T-helper 9 cell (primary cell): Measurements from ENCODE around the gene HRNR.
"Not testable (repeated sequence)": the region's sequence is repeated elsewhere in the genome, so short reads cannot be mapped to it uniquely, and the experiment has no call there.

Experiments
- DNase-seq: peaks from one replicate; pipeline ENCODE4 v3.0.0-alpha.2; 2020
- total RNA-seq, 2 donors: gene quantifications; one replicate each; lab custom pipeline; 2026; lab: John Stamatoyannopoulos, UW

Gene HRNR
- 0 reads per million in 2 donors for total RNA-seq

GRCh38 chr1:152224093-152224492 lies at the start of gene HRNR:
Gene HRNR (minus strand): TSS chr1:152224193. CDS start chr1:152223253, 940 bp downstream.
- no peak for DNase-seq

DNA sequence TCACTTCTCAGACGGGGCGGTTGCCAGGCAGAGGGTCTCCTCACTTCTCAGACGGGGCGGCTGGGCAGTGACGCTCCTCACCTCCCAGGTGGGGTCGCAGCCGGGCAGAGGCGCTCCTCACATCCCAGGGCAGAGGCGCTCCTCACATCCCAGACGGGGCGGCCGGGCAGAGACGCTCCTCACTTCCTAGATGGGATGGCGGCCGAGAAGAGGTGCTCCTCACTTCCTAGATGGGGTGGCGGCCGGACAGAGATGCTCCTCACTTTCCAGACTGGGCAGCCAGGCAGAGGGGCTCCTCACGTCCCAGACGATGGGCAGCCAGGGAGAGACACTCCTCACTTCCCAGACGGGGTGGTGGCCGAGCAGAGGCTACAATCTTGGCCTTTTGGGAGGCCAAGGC lies 32.4 kb upstream of the HRNR start:
- DNase-seq = not testable (repeated sequence)

GRCh38 chr1:152252157-152252556 lies 28.2 kb upstream of the HRNR start:
- DNase-seq = no peak

DNA sequence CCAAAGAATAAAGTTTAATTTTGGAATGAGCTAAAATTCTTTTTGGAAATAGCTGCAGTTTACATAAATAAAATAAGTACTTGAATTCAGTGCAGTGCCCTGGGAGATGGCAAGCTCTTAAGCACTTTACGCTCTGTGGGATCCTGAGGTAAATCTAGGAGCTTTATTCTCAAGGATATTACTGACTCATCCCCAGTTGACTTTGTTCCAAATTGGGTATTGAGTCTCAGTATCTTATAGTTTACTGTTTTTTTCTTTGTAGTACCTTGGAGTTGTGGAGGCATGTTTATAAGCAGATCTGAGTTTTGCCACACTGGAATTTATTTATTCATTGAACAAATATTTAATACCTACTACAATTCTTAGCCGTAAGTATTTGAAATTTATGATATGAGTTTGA lies 27.4 kb upstream of the HRNR start:
- no peak for DNase-seq

- DNase-seq = no peak
Measured at GRCh38 chr1:152247316-152247715, 23.3 kb upstream of the HRNR start.

- no peak for DNase-seq
Measured at GRCh38 chr1:152244576-152245273, 20.7 kb upstream of the HRNR start.

- no peak for DNase-seq
Measured at GRCh38 chr1:152237093-152237492, 13.1 kb upstream of the HRNR start.

DNA sequence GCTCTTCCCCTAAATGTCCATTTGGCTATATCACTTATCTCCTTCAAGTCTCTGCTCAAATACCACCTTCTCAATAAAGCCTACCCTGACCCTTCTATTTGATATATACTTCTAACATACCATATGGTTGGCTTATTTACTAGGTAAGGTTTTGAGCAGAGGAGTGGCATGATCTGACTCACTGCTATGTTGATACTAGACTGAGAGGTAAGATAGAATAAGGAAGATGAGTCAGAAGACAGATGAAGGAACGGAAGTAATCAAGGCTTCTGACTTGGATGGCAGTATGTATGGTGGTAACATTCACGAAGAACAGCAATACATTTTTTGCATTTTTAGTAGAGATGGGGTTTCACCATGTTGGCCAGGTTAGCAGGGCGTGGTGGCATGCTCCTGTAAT lies 4.8 kb upstream of the HRNR start:
- DNase-seq = no peak

GRCh38 chr1:152227310-152227928 lies 3.4 kb upstream of the HRNR start:
- DNase-seq = no peak

DNA sequence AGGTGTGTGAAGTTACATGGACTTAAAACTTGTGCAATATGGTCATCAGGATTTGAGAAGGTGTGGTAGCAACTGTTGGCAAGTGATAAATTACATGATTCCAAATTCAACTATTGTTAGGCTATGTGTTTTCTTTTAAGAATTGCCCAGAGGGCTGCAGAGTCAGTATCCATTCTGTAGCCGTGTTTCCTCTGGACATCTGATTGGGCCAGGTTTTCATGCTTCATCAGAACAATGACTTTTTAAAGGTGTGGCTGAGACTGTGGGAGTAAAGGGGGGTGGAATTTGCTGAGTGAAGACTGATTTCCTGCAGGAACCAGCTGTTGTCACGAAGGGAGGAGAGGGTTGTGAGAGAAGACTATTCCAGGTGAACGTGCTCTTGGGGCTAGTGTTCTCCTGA lies 1.7 kb upstream of the HRNR start:
- no peak for DNase-seq

DNA sequence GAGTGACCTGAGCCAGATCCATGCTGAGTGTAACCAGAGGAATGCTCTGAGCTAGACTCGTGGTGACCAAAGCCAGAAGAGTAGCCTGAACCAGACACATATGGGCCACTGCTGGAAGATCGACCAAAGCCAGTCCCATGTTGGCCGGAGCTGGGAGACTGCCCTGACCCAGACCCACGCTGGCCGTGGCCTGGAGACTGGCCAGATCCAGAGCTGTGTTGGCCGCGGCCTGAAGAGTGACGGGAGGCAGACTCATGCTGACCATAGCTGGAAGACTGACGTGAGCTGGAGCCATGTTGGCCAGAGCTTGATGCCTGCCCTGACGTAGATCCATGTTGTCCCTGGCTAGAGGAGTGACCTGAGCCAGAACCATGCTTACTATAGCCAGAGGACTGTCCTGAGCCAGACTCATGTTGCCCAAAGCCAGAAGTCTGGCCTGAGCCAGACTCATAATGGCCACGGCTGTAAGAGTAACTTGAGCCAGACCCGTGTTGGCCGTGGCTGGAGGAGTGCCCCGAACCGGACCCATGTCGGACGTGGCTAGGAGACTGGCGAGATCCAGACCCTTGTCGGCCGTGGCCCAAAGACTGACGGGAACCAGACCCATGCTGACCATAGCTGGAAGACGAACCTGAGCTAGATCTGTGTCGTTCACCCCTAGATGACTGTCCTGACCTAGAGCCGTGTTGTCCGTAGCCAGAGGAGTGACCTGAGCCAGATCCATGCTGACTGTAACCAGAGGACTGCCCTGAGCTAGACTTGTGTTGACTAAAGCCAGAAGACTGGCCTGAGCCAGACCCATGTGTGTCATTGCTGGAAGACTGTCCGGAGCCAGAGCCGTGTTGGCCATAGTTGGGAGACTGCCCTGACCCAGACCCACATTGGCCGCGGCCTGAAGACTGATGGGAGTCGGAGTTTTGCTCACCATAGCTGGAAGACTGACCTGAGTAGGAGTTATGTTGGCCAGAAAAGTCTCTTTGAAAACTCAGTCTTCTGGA lies 3.5 kb downstream of the HRNR start:
- DNase-seq = no peak

DNA sequence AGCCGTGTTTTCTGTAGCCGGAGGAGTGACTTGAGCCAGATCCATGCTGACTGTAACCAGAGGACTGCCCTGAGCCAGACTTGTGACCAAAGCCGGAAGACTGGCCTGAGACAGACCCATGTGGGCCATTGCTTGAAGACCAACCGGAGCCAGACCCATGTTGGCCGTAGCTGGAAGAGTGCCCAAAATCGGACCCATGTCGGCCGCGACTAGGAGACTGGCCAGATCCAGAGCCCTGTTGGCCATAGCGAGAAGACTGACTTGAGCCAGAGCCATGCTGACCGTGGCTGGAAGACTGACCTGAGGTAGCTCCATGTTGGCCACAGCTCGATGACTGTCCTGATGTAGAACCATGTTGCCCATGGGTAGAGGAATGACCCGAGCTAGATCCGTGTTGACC lies 4.6 kb downstream of the HRNR start:
- not testable (repeated sequence) for DNase-seq

GRCh38 chr1:152218762-152219436 lies 5.1 kb downstream of the HRNR start:
- DNase-seq = no peak

DNA sequence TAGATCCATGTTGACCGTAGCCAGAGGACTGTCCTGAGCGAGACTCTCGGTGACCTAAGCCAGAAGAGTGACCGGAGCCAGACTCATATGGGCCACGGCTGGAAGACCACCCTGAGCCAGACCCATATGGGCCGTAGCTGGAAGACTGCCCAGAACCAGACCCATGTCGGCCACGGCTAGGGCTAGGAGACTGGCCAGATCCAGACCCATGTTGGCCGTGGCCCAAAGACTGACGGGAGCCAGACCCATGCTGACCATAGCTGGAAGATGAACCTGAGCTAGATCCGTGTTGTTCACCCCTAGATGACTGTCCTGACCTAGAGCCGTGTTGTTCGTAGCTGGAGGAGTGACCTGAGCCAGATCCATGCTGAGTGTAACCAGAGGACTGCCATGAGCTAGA lies 8.4 kb downstream of the HRNR start:
- not testable (repeated sequence) for DNase-seq

DNA sequence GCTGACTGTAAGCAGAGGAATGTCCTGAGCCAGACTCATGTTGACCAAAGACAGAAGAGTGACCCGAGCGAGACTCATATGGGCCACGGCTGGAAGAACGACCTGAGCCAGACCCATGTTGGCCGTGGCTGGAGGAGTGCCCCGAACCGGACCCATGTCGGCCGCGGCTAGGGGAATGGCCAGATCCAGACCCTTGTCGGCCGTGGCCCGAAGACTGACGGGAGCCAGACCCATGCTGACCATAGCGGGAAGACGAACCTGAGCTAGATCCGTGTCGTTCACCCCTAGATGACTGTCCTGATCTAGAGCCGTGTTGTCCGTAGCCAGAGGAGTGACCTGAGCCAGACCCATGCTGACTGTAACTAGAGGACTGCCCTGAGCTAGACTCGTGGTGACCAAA lies 9.1 kb downstream of the HRNR start:
- not testable (repeated sequence) for DNase-seq

GRCh38 chr1:152198982-152199381 lies 25.0 kb downstream of the HRNR start:
- no peak for DNase-seq

- DNase-seq = no peak
Measured at GRCh38 chr1:152197361-152197941, 26.5 kb downstream of the HRNR start.

DNA sequence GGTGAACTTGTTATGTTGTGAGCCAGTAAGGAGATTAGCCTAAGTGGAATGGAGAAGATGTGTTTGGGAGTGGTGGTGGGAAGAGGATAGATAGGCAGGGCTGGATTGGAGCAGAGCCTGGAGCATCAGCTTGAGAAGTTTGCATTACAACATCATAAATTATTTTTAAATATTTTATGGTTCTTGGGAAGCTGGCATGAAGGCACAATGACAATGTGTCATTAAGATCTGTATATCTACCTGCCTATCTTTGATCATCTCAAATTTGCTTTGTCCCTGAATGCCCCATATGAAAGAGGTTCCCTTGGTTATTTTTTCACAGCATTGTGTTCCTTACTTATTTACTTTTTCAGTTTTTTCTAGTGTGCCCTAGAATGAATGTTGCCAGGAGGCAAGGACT lies 32.3 kb downstream of the HRNR start:
- no peak for DNase-seq

GRCh38 chr1:152191260-152191659 lies 32.7 kb downstream of the HRNR start:
- DNase-seq = no peak

- no peak for DNase-seq
Measured at GRCh38 chr1:152190589-152190988, 33.4 kb downstream of the HRNR start.

DNA sequence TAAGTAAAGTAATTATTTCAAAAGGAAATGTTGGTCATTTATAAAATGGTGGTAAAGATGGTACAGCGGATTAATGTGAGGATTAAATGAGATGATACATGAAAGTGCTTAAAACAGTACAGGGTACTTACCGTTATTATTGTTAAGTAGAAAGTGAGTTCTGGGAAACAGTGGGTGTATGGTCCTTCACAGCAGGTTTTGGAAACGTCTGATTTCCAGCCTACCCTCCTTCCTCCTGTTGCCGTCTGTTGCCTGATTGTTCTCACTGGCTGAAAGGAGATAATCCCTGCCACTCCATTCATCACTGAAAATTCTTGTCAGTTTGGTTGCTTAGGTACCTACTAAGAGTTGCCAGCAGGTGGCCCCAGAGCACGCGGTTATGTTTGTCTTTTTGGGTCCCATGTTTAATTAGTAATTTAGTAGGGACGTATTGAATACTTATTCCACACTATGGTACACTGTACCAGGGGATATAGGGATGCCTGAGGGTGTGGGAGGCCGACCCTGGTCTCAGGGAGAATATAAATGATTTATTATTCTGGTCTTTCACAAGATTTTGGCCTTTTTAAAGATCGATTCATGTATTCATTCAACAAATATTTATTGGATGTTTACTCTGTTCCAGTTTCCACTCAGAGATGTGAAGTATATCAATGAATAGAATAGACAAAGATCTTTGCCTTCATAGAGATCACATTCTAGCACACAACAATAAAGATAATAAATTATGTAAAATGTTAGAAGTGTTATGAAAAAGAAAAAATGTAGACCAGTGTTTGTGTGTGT lies 34.1 kb downstream of the HRNR start:
- DNase-seq = peak; percentile 55
